Fibroblast of upper back skin (primary cell): ENCODE measurements around the gene SDC1.

Experiments used
- DNase-seq: peaks from one replicate; pipeline ENCODE4 v3.0.0-alpha.2; 2013

The SDC1 gene

GRCh38 chr2:20168048-20168726 lies 56.7 kb downstream of the SDC1 start:
- no peak for DNase-seq

DNA sequence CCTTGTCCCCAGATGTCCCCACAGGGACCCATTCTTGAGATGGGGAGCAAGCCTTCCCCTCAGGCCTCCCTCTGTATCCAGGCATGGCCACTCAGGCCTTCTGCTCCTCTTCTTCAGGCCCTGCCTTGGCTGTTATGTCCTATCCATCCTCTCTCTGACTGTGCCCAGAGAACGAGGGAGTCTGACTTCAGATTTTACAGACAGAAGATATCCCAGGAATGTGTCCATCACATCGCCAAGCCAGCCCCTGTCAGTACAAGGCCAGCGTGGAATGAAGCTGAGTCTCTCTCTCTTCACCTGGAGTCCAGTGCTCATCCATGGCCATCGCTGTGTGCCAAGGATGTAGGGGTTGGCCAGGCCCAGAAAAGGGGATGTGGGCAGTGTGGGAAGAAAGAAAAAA lies 57.6 kb downstream of the SDC1 start:
- peak; percentile 67 for DNase-seq

DNA sequence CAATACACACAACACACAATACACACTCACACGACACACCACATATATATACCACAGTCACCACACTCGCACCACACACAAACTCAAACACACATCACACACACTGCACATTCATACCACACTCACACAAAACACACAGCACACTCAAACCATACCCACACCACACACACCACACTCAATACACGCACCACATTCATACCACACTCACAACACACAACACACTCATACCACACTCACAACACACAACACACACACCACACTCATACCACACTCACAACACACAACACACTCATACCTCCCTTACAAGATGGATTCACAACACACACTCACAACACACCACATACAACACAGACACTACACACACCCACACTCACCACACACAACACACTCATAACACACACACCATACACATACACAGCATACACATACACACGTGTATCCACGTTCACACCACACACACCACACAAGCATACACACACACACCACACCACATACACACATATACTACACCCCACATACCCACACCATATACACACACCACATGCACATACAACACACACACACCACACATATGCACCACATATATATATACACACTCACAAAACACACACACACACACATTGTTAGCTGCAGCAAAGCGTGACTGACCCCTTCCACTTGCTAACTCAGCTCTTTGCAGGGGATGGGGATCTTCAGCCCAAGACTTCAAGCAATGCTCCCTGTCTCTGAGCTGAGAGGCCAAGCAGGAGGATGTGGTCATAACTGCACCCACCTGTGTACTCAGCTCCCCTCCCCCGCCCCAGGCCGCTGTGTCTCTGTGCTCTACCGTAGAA lies 59.0 kb downstream of the SDC1 start:
- no peak for DNase-seq

DNA sequence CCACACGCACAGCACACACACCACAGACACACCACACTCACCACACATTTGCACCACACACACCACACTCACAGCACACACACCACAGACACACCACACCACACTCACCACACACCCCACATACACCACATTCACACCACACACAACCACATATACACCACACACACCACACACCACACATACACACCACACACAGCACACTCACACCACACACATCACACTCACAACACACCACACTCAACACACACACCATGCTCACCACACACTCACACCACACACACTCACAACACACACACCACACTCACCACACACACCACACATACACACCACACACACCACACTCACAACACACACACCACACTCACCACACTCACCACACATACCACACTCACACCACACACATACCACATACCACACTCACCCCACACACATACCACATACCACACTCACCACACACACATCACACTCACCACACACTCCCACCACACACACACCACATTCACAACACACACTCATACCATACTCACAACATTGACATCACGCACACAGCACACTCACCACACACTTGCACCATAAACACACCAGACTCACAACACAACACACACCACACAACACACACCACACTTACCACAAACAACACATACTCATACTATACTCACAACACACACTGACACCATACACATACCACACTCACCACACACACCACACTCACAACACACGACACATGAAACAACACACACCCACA lies 60.0 kb downstream of the SDC1 start:
- DNase-seq = peak; percentile 51

- peak; percentile 28 for DNase-seq
Measured at GRCh38 chr2:20164061-20164733, 60.7 kb downstream of the SDC1 start.

GRCh38 chr2:20159411-20160070 lies 65.4 kb downstream of the SDC1 start:
- peak; percentile 39 for DNase-seq

GRCh38 chr2:20157193-20157891 lies 67.6 kb downstream of the SDC1 start:
- peak; percentile 56 for DNase-seq

DNA sequence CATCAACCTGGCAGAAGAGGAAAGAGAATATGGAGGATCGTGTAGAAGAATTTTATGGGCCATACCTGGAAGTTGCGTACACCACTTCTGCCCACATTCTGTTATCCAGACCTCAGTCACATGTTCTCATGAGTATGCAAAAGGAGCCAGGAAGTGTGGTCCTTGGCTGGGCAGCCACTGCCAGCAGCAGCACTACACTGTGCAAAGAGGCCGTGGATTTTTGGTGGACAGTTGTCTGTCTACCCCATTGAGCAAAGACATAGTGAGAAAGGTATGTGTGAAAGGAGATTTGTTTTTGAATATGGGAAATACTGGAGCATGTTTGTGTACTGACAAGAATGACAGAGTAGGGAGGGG lies 68.1 kb downstream of the SDC1 start:
- DNase-seq = no peak

DNA sequence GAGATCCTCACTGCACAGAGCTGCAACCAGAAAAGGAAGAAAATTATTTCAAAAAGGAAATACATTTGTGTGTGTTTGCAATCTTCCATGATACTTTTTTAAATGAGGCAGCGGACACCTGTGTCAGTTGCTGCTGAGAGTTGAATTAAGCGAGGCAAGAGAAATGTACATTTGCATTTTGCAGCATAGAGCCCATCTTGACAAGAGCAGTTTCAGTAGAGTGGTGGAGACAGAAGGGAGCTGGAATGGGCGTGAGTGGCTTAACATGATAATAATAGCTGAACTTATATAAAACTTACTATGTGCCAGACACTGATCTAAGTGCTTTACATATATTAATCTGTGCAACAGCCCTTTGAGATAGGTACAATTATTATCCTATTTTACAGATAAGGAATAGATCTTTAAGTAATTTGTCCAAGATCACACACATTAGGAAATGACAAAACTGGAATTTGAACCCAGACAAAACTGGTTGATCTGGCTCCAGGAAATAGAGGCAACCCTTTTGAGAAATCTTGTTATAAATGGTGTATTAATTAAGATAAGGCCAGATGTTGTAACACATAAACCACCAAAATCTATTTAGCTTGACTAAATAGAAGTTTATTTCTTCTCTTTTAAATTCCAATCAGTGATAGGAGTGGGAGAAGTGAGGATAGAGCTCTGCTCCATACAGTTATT lies 68.7 kb downstream of the SDC1 start:
- no peak for DNase-seq

- no peak for DNase-seq
Measured at GRCh38 chr2:20153131-20153851, 71.6 kb downstream of the SDC1 start.

DNA sequence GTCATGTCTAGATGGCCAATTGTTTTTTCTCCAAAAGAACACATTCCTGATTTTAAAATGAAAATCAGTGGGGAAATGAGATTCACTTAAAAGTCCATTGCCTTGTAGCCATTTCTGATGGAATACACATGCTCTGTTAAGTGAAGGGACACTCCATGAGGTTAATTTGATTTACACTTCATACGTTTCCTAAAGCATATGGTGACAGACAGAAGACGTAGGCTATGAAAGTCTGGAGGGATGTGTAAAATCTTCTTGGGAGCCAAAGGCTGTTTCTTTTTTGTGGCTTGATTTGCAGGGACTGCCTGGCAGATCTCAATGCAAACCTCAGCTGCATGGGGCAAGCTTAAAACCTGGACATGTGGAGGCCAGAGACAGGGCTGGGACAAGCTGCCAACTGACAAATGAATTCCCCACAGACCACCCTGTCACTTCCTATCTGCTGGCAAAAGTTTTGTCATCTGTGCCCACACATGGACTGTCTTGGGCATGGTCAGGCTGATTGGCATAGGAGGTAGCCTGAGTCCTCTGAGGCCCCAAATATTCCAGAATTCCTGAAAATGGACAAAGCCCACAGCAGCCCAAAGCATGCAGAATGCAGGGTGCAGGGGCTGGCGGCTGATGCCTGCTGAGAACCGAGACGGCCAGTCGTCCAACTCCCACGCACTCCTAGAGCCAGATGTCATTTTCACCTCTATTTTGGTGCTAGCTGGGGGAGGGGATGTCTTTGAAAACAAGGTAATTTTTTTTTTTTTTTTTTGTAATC lies 73.9 kb downstream of the SDC1 start:
- DNase-seq = no peak
